ENCODE data around the gene DRD4.

The DRD4 gene

DNA sequence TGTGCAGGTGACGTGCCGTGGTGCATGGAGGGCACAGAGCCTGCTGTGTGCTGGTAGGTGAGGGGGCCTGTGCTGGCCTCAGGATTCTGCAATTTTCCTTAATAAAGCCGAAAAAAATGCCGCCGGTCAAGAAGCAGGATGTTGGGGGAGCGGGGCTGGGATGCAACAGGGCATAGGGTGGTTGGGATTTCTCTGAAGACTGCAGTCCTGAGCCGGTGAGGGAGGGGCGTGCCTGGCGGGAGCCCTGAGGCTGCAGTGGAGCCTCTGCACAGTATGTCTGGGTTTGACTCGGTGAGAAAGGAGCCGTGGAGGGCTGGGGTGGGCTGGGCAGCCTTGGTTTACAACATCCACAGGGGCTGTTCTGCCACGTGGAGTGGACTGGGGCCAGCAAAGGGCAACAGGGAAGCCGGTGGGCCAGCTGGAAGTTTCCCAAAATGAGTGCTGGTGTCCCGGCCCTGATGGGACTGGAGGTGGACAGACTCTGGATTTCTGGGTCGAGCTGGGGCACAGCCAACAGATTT is 13.7 kb upstream of the DRD4 start:
- DNase-seq = no peak

DNA sequence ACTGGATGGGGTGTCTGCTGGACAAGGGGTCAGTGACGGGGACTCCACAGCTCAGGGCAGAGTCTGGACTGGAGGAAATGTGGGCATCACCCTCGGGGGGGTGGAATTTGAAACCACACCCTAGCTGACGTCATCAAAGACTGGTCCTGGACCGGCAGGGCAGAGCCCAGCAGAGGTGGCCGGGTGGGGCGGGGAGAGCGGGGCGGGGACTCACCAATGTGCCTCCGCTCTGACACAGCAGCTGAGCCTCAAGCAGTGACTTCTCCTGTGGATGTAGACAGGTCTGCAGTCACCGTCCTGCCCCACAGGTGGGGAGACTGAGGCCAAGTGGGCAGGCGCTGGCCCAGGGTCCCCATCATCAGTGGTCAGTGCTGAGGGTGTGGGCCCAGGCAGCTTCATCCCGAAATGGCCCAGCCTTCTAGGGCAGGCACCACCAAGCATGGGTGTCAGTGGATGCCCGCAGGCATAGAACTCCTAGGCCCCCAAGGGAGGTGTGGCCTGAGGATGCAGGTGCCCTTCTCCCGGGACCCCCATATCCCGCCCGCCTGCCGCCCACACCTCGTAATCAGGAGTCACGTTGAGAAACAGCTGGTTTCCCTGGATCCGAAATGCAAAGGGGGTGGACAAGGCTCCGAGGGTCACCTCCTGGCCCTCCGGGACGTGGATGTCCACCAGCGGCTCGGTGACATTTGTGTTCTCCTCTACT is 12.9 kb upstream of the DRD4 start:
- no peak for DNase-seq

DNA sequence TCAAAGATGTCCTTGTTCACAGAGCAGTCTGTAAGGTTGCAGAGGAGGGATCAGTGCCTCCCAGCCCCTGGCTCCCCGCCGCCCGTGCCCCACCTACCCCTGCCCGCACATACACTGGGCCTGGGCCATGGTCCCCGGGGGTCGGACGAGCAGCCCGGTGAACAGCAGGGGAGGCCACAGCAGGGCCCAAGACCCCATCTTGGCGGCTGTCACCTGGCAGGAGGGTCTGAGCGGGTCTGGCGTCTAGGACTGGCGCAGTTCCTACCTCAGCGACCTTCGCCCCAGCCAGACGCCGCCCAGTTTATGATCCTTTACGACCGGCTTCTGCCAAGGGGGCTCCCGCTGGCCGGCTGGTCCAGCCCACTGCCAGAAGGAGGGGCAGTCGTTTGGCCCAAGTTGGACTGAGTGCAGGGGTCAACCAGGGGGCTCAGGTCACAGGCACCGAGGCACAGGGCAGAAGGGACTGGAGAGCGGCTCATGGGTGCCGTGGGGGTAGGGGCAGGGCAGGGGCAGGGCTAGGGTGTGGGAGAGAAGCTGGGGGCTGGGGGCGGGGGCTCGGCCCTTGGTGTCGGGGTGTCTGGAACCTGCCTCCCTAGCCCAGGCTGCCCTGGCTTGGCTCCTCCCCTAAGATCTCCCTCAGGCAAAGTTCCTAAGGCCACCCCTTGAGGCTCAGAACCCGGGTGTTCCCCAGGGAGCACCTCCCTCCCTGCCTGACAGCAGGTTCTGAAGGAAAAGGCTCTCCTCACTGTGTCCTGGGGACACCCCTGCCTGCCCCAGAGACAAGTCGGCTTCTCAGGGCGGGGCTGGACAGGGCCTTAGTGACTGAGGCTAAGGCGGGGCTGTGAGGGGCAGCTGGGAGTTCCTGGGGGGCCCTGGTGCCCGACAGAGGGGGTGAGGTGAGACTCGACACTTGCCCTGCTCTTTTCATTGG is 12.1 kb upstream of the DRD4 start, which contains the start of gene CDHR5:
TSS of gene CDHR5 (minus strand) at position 251 of the 931 bp plus-strand sequence. CDS start at position 198, 53 bp downstream.
- DNase-seq = no peak

GRCh38 chr11:625636-626268 is 11.3 kb upstream of the DRD4 start:
- DNase-seq = no peak

DNA sequence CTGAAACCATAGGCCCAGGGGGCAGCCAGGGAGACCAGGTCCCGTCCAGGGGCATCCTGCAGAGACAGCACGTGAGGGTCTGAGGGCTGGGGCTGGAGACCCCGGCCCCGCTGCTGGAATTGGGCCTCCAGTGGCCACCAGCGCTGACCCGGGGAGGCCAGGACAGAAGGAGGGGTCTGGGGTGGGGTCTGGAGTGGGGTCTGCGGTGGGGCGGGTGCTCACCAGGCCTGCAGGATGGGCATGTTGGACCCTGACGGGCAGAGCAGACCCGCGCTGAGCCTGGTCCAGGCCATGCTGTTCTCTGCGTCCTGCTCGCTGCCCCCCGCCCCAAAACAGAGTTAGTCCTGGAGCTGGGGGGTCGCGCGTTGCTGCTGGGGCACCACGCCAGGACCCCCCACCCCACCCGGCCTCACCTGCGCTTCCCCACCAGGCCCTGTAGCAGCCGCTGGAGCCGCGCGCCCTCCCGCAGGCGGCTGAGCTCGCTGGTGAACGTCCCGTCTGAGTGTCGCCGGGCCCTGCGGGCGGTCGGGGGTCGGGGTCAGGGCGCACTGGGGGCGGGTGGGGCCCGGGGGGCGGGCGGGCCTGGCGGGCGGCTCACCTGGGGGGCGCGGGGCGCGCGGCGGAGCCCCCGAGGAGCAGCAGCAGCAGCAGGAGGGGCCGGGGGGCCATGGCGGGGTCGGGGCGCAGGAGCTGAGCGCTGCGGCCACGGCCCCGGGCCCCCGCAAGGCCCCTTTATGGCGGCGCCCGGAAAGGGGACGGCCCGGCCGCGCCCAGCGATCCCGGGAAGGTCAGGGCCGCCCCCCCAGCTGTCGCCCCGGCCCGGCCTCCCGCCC is 10.4 kb upstream of the DRD4 start, which contains the start of gene SCT:
TSS of gene SCT (minus strand) at position 707 of the 833 bp plus-strand sequence. CDS start at position 669, 38 bp downstream.
- DNase-seq = no peak

DNA sequence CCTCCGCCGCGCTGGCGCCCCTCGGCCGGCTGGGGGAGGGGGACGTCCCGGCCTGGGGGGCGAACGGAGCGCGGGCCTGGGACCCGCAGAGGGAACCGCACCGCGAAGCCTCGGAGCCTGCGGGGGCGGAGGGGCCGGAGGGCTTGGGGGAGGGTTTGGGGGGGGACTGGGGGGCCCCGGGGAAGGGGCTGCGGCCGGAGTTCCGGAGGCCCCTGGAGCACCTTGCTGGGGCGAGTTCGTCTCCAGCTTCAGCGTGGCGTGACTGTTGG is 9.8 kb upstream of the DRD4 start:
- DNase-seq = no peak

DNA sequence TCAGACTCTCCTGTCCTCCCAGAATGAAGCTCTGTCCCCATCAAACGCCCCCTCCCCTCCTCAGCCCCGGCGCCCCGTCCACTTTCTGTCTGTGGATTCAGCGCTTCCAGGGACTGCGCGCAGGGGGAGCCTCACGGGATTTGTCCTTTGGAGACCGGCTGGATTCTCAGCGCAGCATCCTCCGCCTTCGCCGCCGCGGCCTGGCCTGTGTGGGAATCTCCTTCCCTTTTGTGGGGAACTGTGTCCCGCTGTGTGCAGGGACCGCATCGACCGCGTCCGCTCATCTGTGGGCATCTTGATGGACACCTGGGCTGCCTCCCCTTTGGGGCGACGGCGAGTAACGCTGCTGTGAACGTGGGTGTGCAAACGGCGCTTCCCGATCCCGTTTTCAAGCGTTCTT is 9.0 kb upstream of the DRD4 start:
- no peak for DNase-seq

DNA sequence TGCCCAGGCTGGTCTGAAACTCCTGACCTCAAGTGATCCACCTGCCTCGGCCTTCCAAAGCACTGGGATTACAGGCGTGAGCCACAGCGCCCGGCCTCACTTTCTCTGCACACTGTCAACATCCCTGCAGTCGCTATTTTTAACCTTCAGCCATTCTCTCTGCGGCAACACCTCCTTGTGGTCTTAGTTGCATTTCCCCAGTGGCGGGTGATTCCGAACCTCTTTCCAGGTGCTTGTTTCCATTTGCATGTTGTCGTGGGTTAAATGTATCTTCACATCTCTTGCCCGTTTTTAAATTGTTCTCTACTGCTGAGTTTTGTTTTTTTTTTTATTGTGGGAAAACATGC is 7.9 kb upstream of the DRD4 start:
- DNase-seq = no peak

- no peak for DNase-seq
Measured at GRCh38 chr11:630871-631270, 6.2 kb upstream of the DRD4 start.

DNA sequence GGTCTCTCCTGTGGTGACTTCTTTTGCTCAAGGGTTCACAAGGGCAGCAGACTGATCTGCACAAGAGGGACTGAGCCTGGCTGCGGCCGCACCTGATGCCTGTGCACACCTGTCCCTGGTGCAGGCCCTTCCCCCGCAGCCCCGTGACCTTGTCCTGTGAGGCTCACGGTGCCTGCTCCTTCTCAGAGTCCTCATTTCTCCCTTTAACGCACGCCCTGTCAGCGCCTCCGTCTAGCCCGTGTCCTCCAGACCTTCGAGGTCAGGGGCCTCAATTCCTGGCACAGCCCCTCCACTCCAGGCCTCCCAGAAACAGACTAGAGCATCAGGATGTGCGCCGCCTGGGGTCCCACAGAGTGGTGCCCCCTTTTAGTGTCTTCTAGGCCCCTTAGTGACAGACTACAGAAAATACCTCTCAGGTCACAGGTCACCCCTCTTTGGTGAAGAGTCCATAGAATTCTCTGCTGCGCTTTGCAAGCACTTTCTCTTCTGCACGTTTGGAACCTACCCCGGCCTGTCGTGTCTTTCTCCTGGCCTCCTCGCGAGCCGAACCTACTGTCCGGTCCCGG is 1.0 kb upstream of the DRD4 start:
- no peak for DNase-seq

- DNase-seq = no peak
Measured at GRCh38 chr11:637333-637592, 194 bp downstream of the DRD4 start.

GRCh38 chr11:637593-638521 is 788 bp downstream of the DRD4 start:
- no peak for DNase-seq

DNA sequence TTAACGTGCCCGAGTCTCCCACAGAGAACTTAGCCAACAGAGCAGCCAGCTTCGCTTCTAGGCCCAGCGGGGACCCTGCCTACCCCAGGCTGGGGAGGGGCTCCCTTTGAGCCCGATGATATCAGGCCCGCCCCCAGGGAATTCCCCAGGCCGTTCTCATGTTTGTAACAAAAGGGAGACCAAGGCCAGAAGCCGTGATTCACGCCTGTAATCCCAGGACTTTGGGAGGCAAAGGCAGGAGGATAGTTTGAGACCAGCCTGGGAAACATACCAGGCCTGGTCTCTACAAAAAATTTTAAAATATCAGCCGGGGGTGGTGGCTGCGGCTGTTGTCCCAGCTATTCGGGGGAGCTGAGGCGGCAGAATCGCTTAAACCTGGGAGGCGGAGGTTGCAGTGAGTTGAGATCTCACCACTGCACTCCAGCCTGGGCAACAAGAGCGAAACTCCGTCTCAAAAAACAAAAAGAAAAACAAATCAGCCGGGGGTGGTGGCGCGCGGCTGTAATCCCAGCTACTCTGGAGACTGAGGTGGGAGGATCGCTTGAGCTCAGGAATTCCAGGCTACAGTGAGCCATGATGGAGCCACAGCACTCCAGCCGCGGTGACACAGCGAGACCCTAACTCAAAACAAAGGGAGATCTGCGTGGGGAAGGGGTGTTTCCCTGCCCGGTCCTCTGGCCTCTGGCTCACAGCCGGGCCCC is 1.7 kb downstream of the DRD4 start:
- DNase-seq = no peak

GRCh38 chr11:639332-639955 is 2.4 kb downstream of the DRD4 start:
- no peak for DNase-seq

DNA sequence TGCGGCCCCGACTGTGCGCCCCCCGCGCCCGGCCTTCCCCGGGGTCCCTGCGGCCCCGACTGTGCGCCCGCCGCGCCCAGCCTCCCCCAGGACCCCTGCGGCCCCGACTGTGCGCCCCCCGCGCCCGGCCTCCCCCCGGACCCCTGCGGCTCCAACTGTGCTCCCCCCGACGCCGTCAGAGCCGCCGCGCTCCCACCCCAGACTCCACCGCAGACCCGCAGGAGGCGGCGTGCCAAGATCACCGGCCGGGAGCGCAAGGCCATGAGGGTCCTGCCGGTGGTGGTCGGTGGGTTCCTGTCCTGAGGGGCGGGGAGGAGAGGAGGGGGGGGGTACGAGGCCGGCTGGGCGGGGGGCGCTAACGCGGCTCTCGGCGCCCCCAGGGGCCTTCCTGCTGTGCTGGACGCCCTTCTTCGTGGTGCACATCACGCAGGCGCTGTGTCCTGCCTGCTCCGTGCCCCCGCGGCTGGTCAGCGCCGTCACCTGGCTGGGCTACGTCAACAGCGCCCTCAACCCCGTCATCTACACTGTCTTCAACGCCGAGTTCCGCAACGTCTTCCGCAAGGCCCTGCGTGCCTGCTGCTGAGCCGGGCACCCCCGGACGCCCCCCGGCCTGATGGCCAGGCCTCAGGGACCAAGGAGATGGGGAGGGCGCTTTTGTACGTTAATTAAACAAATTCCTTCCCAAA is 3.1 kb downstream of the DRD4 start:
- DNase-seq = no peak

DNA sequence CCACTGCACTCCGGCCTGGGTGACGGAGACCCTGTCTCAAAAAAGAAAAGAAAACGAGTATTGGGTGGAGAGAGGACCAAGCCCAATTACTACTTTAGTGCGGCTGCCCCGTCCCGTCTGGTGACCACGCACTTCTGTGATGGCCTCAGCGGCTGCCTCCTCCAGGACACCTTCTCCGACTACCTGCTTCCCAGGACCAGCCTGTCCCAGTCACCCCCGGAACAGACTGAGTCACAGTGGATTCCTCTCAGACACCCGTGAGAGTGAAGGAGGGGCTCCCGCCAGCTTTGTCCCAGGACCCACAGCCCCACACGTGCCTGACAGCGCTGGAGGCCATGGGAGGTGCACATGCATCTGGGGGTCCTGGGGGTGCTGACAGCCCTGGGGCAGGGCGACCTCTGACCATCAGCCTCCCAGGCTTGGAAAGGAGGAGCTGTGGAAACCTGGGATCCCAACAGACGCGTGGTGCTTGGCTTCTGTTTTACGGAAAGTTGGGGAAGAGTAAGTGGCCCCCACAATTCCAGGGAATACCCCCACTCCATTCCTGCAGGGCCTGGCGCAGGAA is 4.8 kb downstream of the DRD4 start:
- DNase-seq = no peak

- DNase-seq = no peak
Measured at GRCh38 chr11:643366-643765, 6.3 kb downstream of the DRD4 start.

GRCh38 chr11:643849-644738 is 7.0 kb downstream of the DRD4 start:
- DNase-seq = no peak
